Gastrocnemius medialis (tissue), 4 donors: Measurements from ENCODE around the gene MEGF11.

Experiments
- CTCF ChIP-seq, 5 experiments: fragments of 450-650 bp in 3 of 5; fragments of 200-600 bp in 2 of 5; sonication (generic) in 2 of 5; IDR thresholded peaks in 4 of 5; conservative IDR thresholded peaks in 1 of 5; 1 replicate in 4 of 5; 2 replicates in 1 of 5; pipeline ENCODE4 v1.5.1; 2016 to 2019; ENCODE audit warnings: antibody characterized with exemption in 5 of 5, mild to moderate bottlenecking in 3 of 5, moderate library complexity in 3 of 5
- POLR2A ChIP-seq, 2 donors: fragments of 450-650 bp; IDR thresholded peaks; one replicate each; pipeline ENCODE4 v1.6.1; 2017; ENCODE audit warnings: antibody characterized with exemption in 2 of 2, mild to moderate bottlenecking in 2 of 2, moderate library complexity in 2 of 2

DNA sequence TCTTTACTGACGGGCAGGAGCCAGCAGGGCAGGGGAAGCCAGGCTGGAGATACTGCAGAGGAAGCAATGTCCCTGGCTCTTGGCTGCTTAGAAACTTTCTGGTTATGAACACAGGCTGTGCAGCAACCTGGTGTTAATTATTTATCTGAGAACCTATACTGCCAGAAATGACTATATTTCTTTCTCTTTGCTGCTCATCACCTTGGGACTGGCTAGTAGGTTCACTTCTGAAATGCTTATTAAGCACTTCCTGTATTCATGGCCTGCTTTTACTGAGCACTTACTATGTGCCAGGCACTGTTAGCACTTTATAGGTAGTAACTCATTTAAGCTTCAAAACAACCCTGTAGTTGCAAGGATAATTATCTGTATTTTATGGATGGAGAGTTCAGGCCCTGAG is 326.7 kb downstream of the MEGF11 start:
- TF ChIP-seq POLR2A (IDR thresholded peaks at IDR 0.05) (no peak), CTCF (IDR thresholded peaks at IDR 0.05 in 4 of 5, conservative IDR thresholded peaks at IDR 0.05 in 1 of 5) (no peak)
